ENCODE data around the gene UCHL5. TPM values are rescaled to one million over a fixed set of nuclear protein-coding genes. Genes with fewer than 3 reads are reported as not detected.

Gene UCHL5
- total and polyA plus RNA-seq, 2 donors (not counting 3 experiments of a cell fraction or from before 2014, with no cell fraction given), result 9.8 to 45.6 TPM

GRCh38 chr1:193013707-193014106, 45.5 kb downstream of the UCHL5 start:
- Histone ChIP-seq H3K4me1 (ENCODE audit: control insufficient read depth, extremely low read depth, insufficient read depth, low read length) (peaks cover 5% of the 10 kb centered on the region), H4K20me1 (replicated peaks; ENCODE audit: control insufficient read depth, extremely low read depth, insufficient read depth, low read length) (no peaks in the 10 kb centered on the region), H3K9me3 (replicated peaks; ENCODE audit: control insufficient read depth, insufficient read depth, low read length) (no peaks in the 10 kb centered on the region), H3K36me3 (ENCODE audit: control insufficient read depth in 2 of 2, extremely low read depth in 1 of 2, insufficient read depth in 2 of 2, low read length in 2 of 2) (no peaks in the 10 kb centered on the region), H3K79me2 (ENCODE audit: control insufficient read depth, insufficient read depth, low read length) (no peaks in the 10 kb centered on the region), H3K4me2 (ENCODE audit: insufficient read depth, low read length) (no peak overlapping the region), H2AFZ (ENCODE audit: low read depth, low read length) (no peak overlapping the region), H3K4me3 (replicated peaks in 1 of 3; ENCODE audit: insufficient read depth in 1 of 3, low read depth in 1 of 3, low read length in 3 of 3) (no peak overlapping the region), H3K9me1 (replicated peaks; ENCODE audit: control insufficient read depth, extremely low read depth, insufficient read depth, low read length) (no peaks in the 10 kb centered on the region), H3K27me3 (ENCODE audit: control insufficient read depth in 2 of 2, insufficient read depth in 2 of 2, low read length in 2 of 2) (no peaks in the 10 kb centered on the region), H3K9ac (replicated peaks; ENCODE audit: extremely low read depth, insufficient read depth, low read length) (no peak overlapping the region), H3K27ac (ENCODE audit: insufficient read depth, low read depth, low read length) (no peak overlapping the region)
- ChIA-PET POLR2A (interaction anchor here (1.7 kb wide), 1 partner anchor 205 kb away, joined by 8 read pairs; the partner anchor contains the start of gene RGS2), CTCF (interaction anchor here (0.9 to 8.5 kb wide), 7 partner anchors 11 to 539 kb away, joined by 3 to 163 read pairs (median 4); no protein-coding TSS in a partner anchor)
- no peak for FAIRE-seq
- intact Hi-C loops (cut with micrococcal nuclease), result loop anchor here (10.0 kb wide), 1 partner anchor 429 kb away; no protein-coding TSS in a partner anchor
- no TSS peak for BruUV-seq (replicated peaks)
- TF ChIP-seq POLR2AphosphoS5 (IDR thresholded peaks at IDR 0.05; ENCODE audit: insufficient read depth, low read depth, low read length) (no peak), JUN (IDR thresholded peaks at IDR 0.05; ENCODE audit: borderline replicate concordance, insufficient read depth, insufficient read length, low read depth) (no peak), EZH2 (IDR thresholded peaks at IDR 0.05; ENCODE audit: borderline replicate concordance, low read depth, low read length, severe bottlenecking) (no peak), MYC (IDR thresholded peaks at IDR 0.05; ENCODE audit: low read depth, low read length) (no peak)
- TF ChIP-seq, protein P1, sequence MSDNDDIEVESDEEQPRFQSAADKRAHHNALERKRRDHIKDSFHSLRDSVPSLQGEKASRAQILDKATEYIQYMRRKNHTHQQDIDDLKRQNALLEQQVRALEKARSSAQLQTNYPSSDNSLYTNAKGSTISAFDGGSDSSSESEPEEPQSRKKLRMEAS (IDR thresholded peaks at IDR 0.05; ENCODE audit: insufficient read depth, insufficient read length), result no peak
- no peak for DNase-seq (ENCODE audit: low read depth, low spot score)
- dilution Hi-C loops (cut with MboI; ENCODE audit: extremely low pct_ligation_motif_present, low sequenced_read_pairs), result loop anchor here (25.0 kb wide), 1 partner anchor 201 kb away; the partner anchor contains the start of gene RGS2

- H3K9ac ChIP-seq (replicated peaks; ENCODE audit: extremely low read depth, insufficient read depth, low read length), result no peak overlapping the region
- ChIA-PET CTCF (interaction anchor here (1.4 kb wide), 1 partner anchor 212 kb away, joined by 4 read pairs; no protein-coding TSS in a partner anchor), POLR2A (no interaction called here)
- H3K4me3 ChIP-seq (replicated peaks in 1 of 3; ENCODE audit: insufficient read depth in 1 of 3, low read depth in 1 of 3, low read length in 3 of 3), result no peak overlapping the region
- no peak overlapping the region for H3K27ac ChIP-seq (ENCODE audit: insufficient read depth, low read depth, low read length)
- H4K20me1 ChIP-seq (replicated peaks; ENCODE audit: control insufficient read depth, extremely low read depth, insufficient read depth, low read length), result no peaks in the 10 kb centered on the region
- dilution Hi-C loops (cut with MboI; ENCODE audit: extremely low pct_ligation_motif_present, low sequenced_read_pairs) (loop anchor here (25.0 kb wide), 1 partner anchor 201 kb away; the partner anchor contains the start of gene RGS2), intact Hi-C loops (cut with micrococcal nuclease) (loop anchor here (10.0 kb wide), 1 partner anchor 428 kb away; no protein-coding TSS in a partner anchor)
- H3K79me2 ChIP-seq (ENCODE audit: control insufficient read depth, insufficient read depth, low read length), result no peaks in the 10 kb centered on the region
- H2AFZ ChIP-seq (ENCODE audit: low read depth, low read length), result no peak overlapping the region
- BruUV-seq (replicated peaks), result no TSS peak
- peaks cover 5% of the 10 kb centered on the region for H3K4me1 ChIP-seq (ENCODE audit: control insufficient read depth, extremely low read depth, insufficient read depth, low read length)
- FAIRE-seq, result no peak
- no peak for DNase-seq (ENCODE audit: low read depth, low spot score)
- H3K36me3 ChIP-seq (ENCODE audit: control insufficient read depth in 2 of 2, extremely low read depth in 1 of 2, insufficient read depth in 2 of 2, low read length in 2 of 2), result no peaks in the 10 kb centered on the region
- no peaks in the 10 kb centered on the region for H3K9me3 ChIP-seq (replicated peaks; ENCODE audit: control insufficient read depth, insufficient read depth, low read length)
- H3K27me3 ChIP-seq (ENCODE audit: control insufficient read depth in 2 of 2, insufficient read depth in 2 of 2, low read length in 2 of 2), result no peaks in the 10 kb centered on the region
- H3K4me2 ChIP-seq (ENCODE audit: insufficient read depth, low read length), result no peak overlapping the region
- no peak for TF ChIP-seq FOS (IDR thresholded peaks at IDR 0.05; ENCODE audit: borderline replicate concordance, insufficient read depth, low read length)
- TF ChIP-seq, protein P1 (IDR thresholded peaks at IDR 0.05; ENCODE audit: insufficient read depth, insufficient read length), result no peak
- no peak for TF ChIP-seq CTCF (IDR thresholded peaks at IDR 0.05; ENCODE audit: extremely low read depth in 1 of 2, insufficient read depth in 1 of 2, low read depth in 1 of 2, low read length in 2 of 2)
- TF ChIP-seq POLR2AphosphoS5 (IDR thresholded peaks at IDR 0.05; ENCODE audit: insufficient read depth, low read depth, low read length), result no peak
- no peak for TF ChIP-seq POLR2A (IDR thresholded peaks at IDR 0.05; ENCODE audit: low read depth, low read length)
- no peak for TF ChIP-seq JUN (IDR thresholded peaks at IDR 0.05; ENCODE audit: borderline replicate concordance, insufficient read depth, insufficient read length, low read depth)
- no peaks in the 10 kb centered on the region for H3K9me1 ChIP-seq (replicated peaks; ENCODE audit: control insufficient read depth, extremely low read depth, insufficient read depth, low read length)
Observed at GRCh38 chr1:193013005-193013404, 46.2 kb downstream of the UCHL5 start.

All from endothelial cell of umbilical vein (primary cell).